ENCODE data around the gene CACTIN. TPM values are rescaled to one million over a fixed set of nuclear protein-coding genes. Genes with fewer than 3 reads are reported as not detected.

CACTIN gene
- total RNA-seq, 4 donors from 2014 or later, result 28.7 to 45.0 (median 34.2) TPM

DNA sequence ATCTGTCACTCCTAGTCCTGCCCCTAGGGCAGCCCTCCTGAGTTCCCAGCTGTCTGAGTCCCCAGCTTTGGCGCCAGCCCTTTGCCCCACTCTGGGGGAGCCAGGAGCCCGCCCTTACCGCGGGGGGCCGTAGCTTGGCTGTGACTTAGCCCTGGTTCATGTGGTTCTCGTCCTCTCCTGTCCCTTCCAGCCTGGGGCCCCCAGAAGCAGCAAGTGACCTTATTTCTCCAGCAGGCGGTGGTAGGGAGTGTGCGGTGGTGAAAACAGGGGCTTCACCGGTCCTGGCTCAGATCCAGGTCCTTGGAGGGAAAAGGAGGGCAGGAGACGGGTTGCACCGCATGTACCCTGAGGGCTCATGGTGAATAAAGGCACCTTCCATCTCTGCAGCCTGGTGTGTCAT is 33.4 kb downstream of the CACTIN start:
- intact Hi-C loops (cut with DNase I), result no loop called here

DNA sequence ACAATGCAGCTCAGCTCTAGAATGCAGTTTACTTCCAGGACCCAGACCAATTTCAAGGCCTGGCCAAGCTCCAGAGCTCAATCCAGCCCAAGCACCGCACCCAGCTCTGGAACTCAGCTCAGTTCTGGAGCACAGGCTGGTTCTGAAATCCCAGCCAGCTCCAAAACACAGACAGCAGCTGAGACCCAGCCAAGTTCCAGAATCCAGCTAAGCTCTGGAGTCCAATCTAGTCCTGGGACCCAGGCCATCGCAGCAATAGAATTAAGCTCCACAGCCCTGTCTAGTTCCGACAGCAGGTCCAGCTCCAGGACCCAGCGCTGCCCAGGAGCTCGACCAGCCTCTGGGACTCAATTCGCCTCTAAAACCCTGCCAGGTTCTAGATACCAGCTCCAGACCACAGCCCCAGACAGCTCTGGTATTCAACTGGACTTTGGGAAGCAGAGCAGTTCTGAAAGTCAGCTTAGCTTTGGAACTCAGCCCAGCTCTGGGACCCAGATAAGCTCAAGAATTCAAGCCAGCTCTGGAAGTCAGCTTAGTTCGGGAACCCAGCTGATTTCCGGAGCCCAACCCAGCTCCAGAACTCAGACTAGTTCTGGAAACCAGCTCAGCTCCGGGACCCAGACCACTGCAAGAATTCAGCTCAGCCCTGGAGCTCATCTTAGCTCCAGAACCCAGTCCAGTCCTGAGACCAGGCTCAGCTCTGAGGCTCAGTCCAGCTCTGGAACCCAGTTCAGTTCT is 34.5 kb downstream of the CACTIN start:
- H3K27me3 ChIP-seq, result no peaks in the 10 kb centered on the region
- DNase-seq (ENCODE audit: extremely low spot score), result no peak
- H3K9me3 ChIP-seq, result no peaks in the 10 kb centered on the region
- 100% methylated on average over 1 of the region's 9 CpGs for WGBS
- H3K27ac ChIP-seq (replicated peaks in 1 of 4), result peak overlapping the region in 2 of 4 donors; percentile 10 to 34
- no peak overlapping the region for H3K4me3 ChIP-seq
- no peak for TF ChIP-seq EP300 (IDR thresholded peaks at IDR 0.05)
- TF ChIP-seq, protein P1, sequence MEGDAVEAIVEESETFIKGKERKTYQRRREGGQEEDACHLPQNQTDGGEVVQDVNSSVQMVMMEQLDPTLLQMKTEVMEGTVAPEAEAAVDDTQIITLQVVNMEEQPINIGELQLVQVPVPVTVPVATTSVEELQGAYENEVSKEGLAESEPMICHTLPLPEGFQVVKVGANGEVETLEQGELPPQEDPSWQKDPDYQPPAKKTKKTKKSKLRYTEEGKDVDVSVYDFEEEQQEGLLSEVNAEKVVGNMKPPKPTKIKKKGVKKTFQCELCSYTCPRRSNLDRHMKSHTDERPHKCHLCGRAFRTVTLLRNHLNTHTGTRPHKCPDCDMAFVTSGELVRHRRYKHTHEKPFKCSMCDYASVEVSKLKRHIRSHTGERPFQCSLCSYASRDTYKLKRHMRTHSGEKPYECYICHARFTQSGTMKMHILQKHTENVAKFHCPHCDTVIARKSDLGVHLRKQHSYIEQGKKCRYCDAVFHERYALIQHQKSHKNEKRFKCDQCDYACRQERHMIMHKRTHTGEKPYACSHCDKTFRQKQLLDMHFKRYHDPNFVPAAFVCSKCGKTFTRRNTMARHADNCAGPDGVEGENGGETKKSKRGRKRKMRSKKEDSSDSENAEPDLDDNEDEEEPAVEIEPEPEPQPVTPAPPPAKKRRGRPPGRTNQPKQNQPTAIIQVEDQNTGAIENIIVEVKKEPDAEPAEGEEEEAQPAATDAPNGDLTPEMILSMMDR (IDR thresholded peaks at IDR 0.05), result no peak
- TF ChIP-seq POLR2A (IDR thresholded peaks at IDR 0.05; ENCODE audit: low read depth), result no peak
- TF ChIP-seq POLR2AphosphoS5 (IDR thresholded peaks at IDR 0.05), result no peak
- H3K4me1 ChIP-seq, result peaks cover 4 to 7% (median 4%) of the 10 kb centered on the region in 4 donors
- intact Hi-C loops (cut with DNase I), result no loop called here
- peaks cover 0 to 14% (median 5%) of the 10 kb centered on the region in 4 donors for H3K36me3 ChIP-seq

More for the DNA sequence above, 33.4 kb downstream of the CACTIN start:
- 64% methylated on average over 7 of the region's 11 CpGs for WGBS
- H3K4me3 ChIP-seq, result no peak overlapping the region
- H3K27me3 ChIP-seq, result no peaks in the 10 kb centered on the region
- no peak for DNase-seq (ENCODE audit: extremely low spot score)
- H3K9me3 ChIP-seq, result no peaks in the 10 kb centered on the region
- peaks cover 0 to 7% (median 0%) of the 10 kb centered on the region in 4 donors for H3K4me1 ChIP-seq
- H3K36me3 ChIP-seq, result peaks cover 0 to 21% (median 5%) of the 10 kb centered on the region in 4 donors
- peak overlapping the region in 1 of 4 donors; percentile 10 for H3K27ac ChIP-seq (replicated peaks in 1 of 4)
- TF ChIP-seq, protein P1 (IDR thresholded peaks at IDR 0.05), result no peak
- no peak for TF ChIP-seq POLR2AphosphoS5 (IDR thresholded peaks at IDR 0.05)
- TF ChIP-seq POLR2A (IDR thresholded peaks at IDR 0.05; ENCODE audit: low read depth), result no peak
- no peak for TF ChIP-seq EP300 (IDR thresholded peaks at IDR 0.05)

DNA sequence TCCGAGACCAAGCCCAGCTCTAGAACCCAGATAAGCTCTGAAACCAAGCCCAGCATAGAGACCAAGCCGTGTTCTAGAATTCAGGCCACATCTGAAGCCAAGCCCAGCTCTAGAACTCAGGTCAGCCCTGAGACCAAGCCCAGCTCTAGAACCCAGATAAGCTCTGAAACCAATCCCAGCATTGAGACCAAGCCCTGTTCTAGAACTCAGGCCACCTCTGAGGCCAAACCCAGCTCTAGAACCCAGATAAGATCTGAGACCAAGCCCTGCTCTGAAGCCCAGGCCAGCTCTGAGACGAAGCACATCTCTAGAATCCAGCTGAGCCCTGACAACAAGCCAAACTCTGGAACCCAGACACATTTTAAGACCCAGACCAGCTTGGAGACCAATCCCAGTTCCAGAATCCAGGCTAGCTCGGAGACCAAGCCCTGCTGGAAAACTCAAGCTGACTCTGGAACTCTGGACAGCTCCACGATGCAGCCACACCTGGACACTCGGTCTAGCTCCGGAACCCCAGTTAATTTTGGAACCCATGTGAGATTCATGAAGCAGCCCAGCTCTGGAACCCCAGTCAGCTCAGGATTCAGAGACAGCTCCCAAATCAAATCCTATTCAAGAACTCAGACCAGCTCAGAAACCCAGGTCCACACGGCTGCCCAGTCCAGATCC is 35.5 kb downstream of the CACTIN start:
- H3K36me3 ChIP-seq, result peaks cover 0 to 14% (median 3%) of the 10 kb centered on the region in 4 donors
- H3K4me3 ChIP-seq, result no peak overlapping the region
- DNase-seq (ENCODE audit: extremely low spot score), result no peak
- intact Hi-C loops (cut with DNase I), result no loop called here
- H3K4me1 ChIP-seq, result peaks cover 13 to 14% (median 13%) of the 10 kb centered on the region in 4 donors
- H3K27me3 ChIP-seq, result peaks cover 0 to 5% (median 0%) of the 10 kb centered on the region in 4 donors
- TF ChIP-seq, protein P1 (IDR thresholded peaks at IDR 0.05), result no peak
- no peak for TF ChIP-seq POLR2AphosphoS5 (IDR thresholded peaks at IDR 0.05)
- no peak for TF ChIP-seq EP300 (IDR thresholded peaks at IDR 0.05)
- no peak for TF ChIP-seq POLR2A (IDR thresholded peaks at IDR 0.05; ENCODE audit: low read depth)
- 88% methylated on average over 3 of the region's 8 CpGs for WGBS
- H3K9me3 ChIP-seq, result no peaks in the 10 kb centered on the region
- H3K27ac ChIP-seq (replicated peaks in 1 of 4), result no peak overlapping the region

DNA sequence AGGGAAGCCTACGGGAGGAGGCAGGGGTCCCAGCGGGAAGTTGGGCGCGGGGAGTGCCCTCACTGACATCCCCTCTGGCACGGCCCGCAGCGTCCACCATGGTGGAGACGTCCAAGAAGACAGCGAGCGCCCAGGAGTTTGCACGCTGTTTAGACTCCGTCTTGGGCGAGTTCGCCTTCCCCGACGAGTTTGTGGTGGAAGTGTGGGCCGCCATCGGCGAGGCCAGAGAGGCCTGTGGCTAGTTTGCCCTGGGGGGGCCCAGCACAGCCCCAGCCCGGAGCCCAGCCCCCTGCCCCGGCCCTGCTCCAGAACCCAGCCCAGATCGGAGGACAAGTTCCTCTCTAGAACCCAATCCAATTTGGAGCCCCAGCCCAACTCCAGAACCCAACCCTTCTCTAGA is 36.6 kb downstream of the CACTIN start:
- intact Hi-C loops (cut with DNase I), result no loop called here
- H3K4me1 ChIP-seq, result peaks cover 21 to 25% (median 25%) of the 10 kb centered on the region in 4 donors
- no peak overlapping the region for H3K4me3 ChIP-seq
- H3K36me3 ChIP-seq, result peaks cover 0 to 4% (median 0%) of the 10 kb centered on the region in 4 donors
- 91% methylated on average over 17 of the region's 22 CpGs for WGBS
- H3K9me3 ChIP-seq, result no peaks in the 10 kb centered on the region
- H3K27me3 ChIP-seq, result peaks cover 0 to 15% (median 0%) of the 10 kb centered on the region in 4 donors
- no peak for TF ChIP-seq POLR2A (IDR thresholded peaks at IDR 0.05; ENCODE audit: low read depth)
- TF ChIP-seq, protein P1 (IDR thresholded peaks at IDR 0.05), result no peak
- no peak for TF ChIP-seq EP300 (IDR thresholded peaks at IDR 0.05)
- no peak for TF ChIP-seq POLR2AphosphoS5 (IDR thresholded peaks at IDR 0.05)
- DNase-seq (ENCODE audit: extremely low spot score), result no peak
- no peak overlapping the region for H3K27ac ChIP-seq (replicated peaks in 1 of 4)
